GM23338 (cell line): Measurements from ENCODE around the gene PTGER4. TPM values are rescaled to one million over a fixed set of nuclear protein-coding genes. Genes with fewer than 3 reads are reported as not detected.

ENCODE experiments used
- ATAC-seq: fragments of 200-7000 bp; cut with Tn5 transposase; 3 replicates; pipeline ENCODE4 v1.9.1; 2020
- DNase-seq: peaks from one replicate; pipeline ENCODE4 v3.0.0-alpha.2; 2015; ENCODE audit warnings: low spot score
- H2AFZ ChIP-seq: fragments of 200-600 bp; sonication (generic); 2 replicates; pipeline ENCODE4 v1.8.0; 2016; ENCODE audit warnings: antibody characterized with exemption, mild to moderate bottlenecking, moderate library complexity
- H3F3A ChIP-seq: fragments of 200-600 bp; sonication (generic); replicated peaks from 2 replicates; pipeline ENCODE4 v1.8.0; 2017; ENCODE audit warnings: antibody characterized with exemption, mixed run types, low read depth
- H3K27ac ChIP-seq: fragments of 200-600 bp; sonication (generic); 2 replicates; pipeline ENCODE4 v1.6.1; 2016; ENCODE audit warnings: low read depth
- H3K27me3 ChIP-seq: fragments of 200-600 bp; sonication (generic); 2 replicates; pipeline ENCODE4 v1.8.0; 2016; ENCODE audit warnings: mild to moderate bottlenecking, mixed run types, moderate library complexity; ENCODE audit not compliant: insufficient read depth
- H3K36me3 ChIP-seq: fragments of 200-600 bp; sonication (generic); 2 replicates; pipeline ENCODE4 v1.8.0; 2016; ENCODE audit warnings: mild to moderate bottlenecking; ENCODE audit not compliant: insufficient read depth
- H3K4me1 ChIP-seq: fragments of 200-600 bp; sonication (generic); 2 replicates; pipeline ENCODE4 v1.8.0; 2016; ENCODE audit warnings: mild to moderate bottlenecking, moderate library complexity; ENCODE audit not compliant: insufficient read depth
- H3K4me2 ChIP-seq: fragments of 200-600 bp; sonication (generic); 2 replicates; pipeline ENCODE4 v1.7.1; 2017; ENCODE audit warnings: mixed run types
- H3K4me3 ChIP-seq: fragments of 200-600 bp; sonication (generic); 2 replicates; pipeline ENCODE4 v1.6.1; 2016; ENCODE audit warnings: mixed run types
- H3K79me2 ChIP-seq: fragments of 200-600 bp; sonication (generic); replicated peaks from 2 replicates; pipeline ENCODE4 v1.8.0; 2017; ENCODE audit warnings: mild to moderate bottlenecking; ENCODE audit not compliant: insufficient read depth
- H3K9me2 ChIP-seq: fragments of 200-600 bp; sonication (generic); 2 replicates; pipeline ENCODE4 v1.8.0; 2017; ENCODE audit not compliant: insufficient read depth
- H4K20me1 ChIP-seq: fragments of 200-600 bp; sonication (generic); replicated peaks from 2 replicates; pipeline ENCODE4 v1.8.0; 2017; ENCODE audit warnings: mild to moderate bottlenecking; ENCODE audit not compliant: insufficient read depth
- H3K27ac Mint-ChIP-seq: 2 replicates; pipeline ENCODE4 v1.8.0; 2020; ENCODE audit warnings: inconsistent platforms, mild to moderate bottlenecking, moderate library complexity, mixed read lengths
- H3K27me3 Mint-ChIP-seq: 3 replicates; pipeline ENCODE4 v1.8.0; 2022; ENCODE audit warnings: low read depth, mild to moderate bottlenecking, moderate library complexity, mixed read lengths, inconsistent platforms; ENCODE audit not compliant: insufficient read depth, poor library complexity
- H3K36me3 Mint-ChIP-seq: 3 replicates; pipeline ENCODE4 v1.8.0; 2021; ENCODE audit warnings: low read depth, mild to moderate bottlenecking, inconsistent platforms, moderate library complexity, mixed read lengths
- H3K4me1 Mint-ChIP-seq: 3 replicates; pipeline ENCODE4 v1.8.0; 2020; ENCODE audit warnings: mild to moderate bottlenecking, inconsistent platforms, mixed read lengths
- H3K4me3 Mint-ChIP-seq: 3 replicates; pipeline ENCODE4 v1.8.0; 2021; ENCODE audit warnings: moderate library complexity, mild to moderate bottlenecking, inconsistent platforms, mixed read lengths
- H3K9me3 Mint-ChIP-seq: 3 replicates; pipeline ENCODE4 v1.8.0; 2020; ENCODE audit warnings: moderate library complexity, mild to moderate bottlenecking, inconsistent platforms, mixed read lengths
- CTCF ChIP-seq, 2 experiments: fragments of 200-600 bp in 1 of 2; sonication (generic) in 1 of 2; conservative IDR thresholded peaks; 2 replicates each; pipeline versions ENCODE4 v1.5.1 to v1.6.1; 2016 to 2017; ENCODE audit warnings: antibody characterized with exemption in 2 of 2, low read depth in 2 of 2, mild to moderate bottlenecking in 2 of 2, moderate library complexity in 1 of 2
- ETS1 ChIP-seq: IDR thresholded peaks from 2 replicates; pipeline ENCODE4 v1.6.1; 2016; ENCODE audit warnings: antibody characterized with exemption
- JUNB ChIP-seq: IDR thresholded peaks from one replicate; pipeline ENCODE4 v1.6.1; 2016; ENCODE audit warnings: antibody characterized with exemption; ENCODE audit not compliant: unreplicated experiment
- ZNF462 ChIP-seq: fragments of 250-450 bp; sonication (Bioruptor Pico); IDR thresholded peaks from 2 replicates; pipeline ENCODE4 v1.5.0; 2020; ENCODE audit warnings: mild to moderate bottlenecking, moderate library complexity
- polyA plus RNA-seq: library from polyadenylated mRNA; unstranded; fragments of >200 nt; fragmentation: Nextera tagmentation; extraction: Ambion mirVana; gene quantifications from 2 replicates; pipeline ENCODE4 v1.2.1, GENCODE V29; 2016
- total RNA-seq: library from RNA; depleted of rRNA; stranded (reverse); fragments of >200 nt; shearing (Covaris generic); gene quantifications from 2 replicates; pipeline ENCODE4 v1.2.3, GENCODE V29; 2014

PTGER4 gene
- total and polyA plus RNA-seq, 2 experiments from 2014 or later: 0.82 to 4.4 TPM

DNA sequence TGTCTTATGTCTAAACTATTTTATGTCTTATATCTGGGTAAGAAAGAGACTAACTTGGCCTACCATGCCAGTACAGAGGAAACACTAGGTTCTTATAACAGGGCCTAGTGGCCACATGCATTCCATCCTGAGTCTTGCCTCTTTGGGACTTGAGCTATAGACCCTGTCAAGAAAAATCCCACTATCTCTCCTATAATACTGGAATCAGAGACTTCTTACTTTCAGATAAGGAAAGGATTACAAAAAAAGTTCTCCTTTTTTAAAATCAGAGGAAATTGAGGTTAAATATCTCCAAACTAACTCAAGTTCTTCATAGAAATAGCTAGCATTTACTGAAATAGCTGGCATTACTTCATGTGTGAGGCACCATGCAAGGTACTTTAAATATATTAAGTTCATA is 34.3 kb downstream of the PTGER4 start:
- H3K9me3 Mint-ChIP-seq: peaks cover 9% of the 10 kb centered on the region; the same call in 2 of the 3 replicates
- H3K4me3 Mint-ChIP-seq: no peak overlapping the region

GRCh38 chr5:40716000-40716399 is 36.3 kb downstream of the PTGER4 start:
- Mint-ChIP-seq H3K4me1 (no peaks in the 10 kb centered on the region), H3K36me3 (peaks cover 11% of the 10 kb centered on the region), H3K9me3 (peaks cover 2% of the 10 kb centered on the region), H3K4me3 (no peak overlapping the region), H3K27me3 (no peaks in the 10 kb centered on the region), H3K27ac (no peak overlapping the region)
- H3F3A ChIP-seq: no peaks in the 10 kb centered on the region
- H3K36me3 ChIP-seq: no peaks in the 10 kb centered on the region
- no peak overlapping the region for H2AFZ ChIP-seq
- H4K20me1 ChIP-seq: no peaks in the 10 kb centered on the region
- no peaks in the 10 kb centered on the region for H3K27me3 ChIP-seq
- ATAC-seq: no peak; the same call in 2 of the 3 replicates
- TF ChIP-seq ZNF462 (no peak), JUNB (no peak), CTCF (conservative IDR thresholded peaks at IDR 0.05; ENCODE audit: low read depth in 2 of 2) (peak; percentile 41 to 47)
- H3K79me2 ChIP-seq: no peaks in the 10 kb centered on the region
- DNase-seq: peak; percentile 17
- H3K27ac ChIP-seq: no peak overlapping the region
- no peak overlapping the region for H3K4me2 ChIP-seq
- H3K4me3 ChIP-seq: no peak overlapping the region
- H3K9me2 ChIP-seq: no peaks in the 10 kb centered on the region
- no peaks in the 10 kb centered on the region for H3K4me1 ChIP-seq

More for the DNA sequence above, 34.3 kb downstream of the PTGER4 start:
- H3K79me2 ChIP-seq: no peaks in the 10 kb centered on the region
- H3K36me3 ChIP-seq: no peaks in the 10 kb centered on the region
- H3K27ac ChIP-seq: no peak overlapping the region
- no peaks in the 10 kb centered on the region for H3K4me1 ChIP-seq
- H3K36me3 Mint-ChIP-seq: peaks cover 7% of the 10 kb centered on the region; the same call in 2 of the 3 replicates
- H3K9me2 ChIP-seq: no peaks in the 10 kb centered on the region
- ATAC-seq (no peak), DNase-seq (no peak)
- no peaks in the 10 kb centered on the region for H3K4me1 Mint-ChIP-seq
- no peak overlapping the region for H3K27ac Mint-ChIP-seq
- no peak overlapping the region for H3K4me3 ChIP-seq
- no peaks in the 10 kb centered on the region for H3K27me3 ChIP-seq
- H3K4me2 ChIP-seq: no peak overlapping the region
- no peaks in the 10 kb centered on the region for H3K27me3 Mint-ChIP-seq
- H4K20me1 ChIP-seq: no peaks in the 10 kb centered on the region
- no peak overlapping the region for H2AFZ ChIP-seq
- TF ChIP-seq ETS1: no peak
- H3F3A ChIP-seq: no peaks in the 10 kb centered on the region
